ENCODE results near the gene MAP1LC3B2.

GRCh38 chr12:116545936-116546335 is 13.2 kb upstream of the MAP1LC3B2 start:
- TF ChIP-seq CTCF (IDR thresholded peaks at IDR 0.05; ENCODE audit: poor library complexity) (no peak), EZH2 (IDR thresholded peaks at IDR 0.05; ENCODE audit: borderline replicate concordance) (no peak)

Measured in hepatocyte (in vitro differentiated cells).